Neuronal stem cell (in vitro differentiated cells): Measurements from ENCODE around the gene INCENP.

ENCODE experiments used
- DNase-seq: peaks from one replicate; pipeline ENCODE4 v3.0.0-alpha.2; 2013; ENCODE audit warnings: low spot score
- H2AFZ ChIP-seq: one replicate; pipeline ENCODE4 v1.6.1; 2013; ENCODE audit warnings: mild to moderate bottlenecking, low read length, inconsistent platforms
- H2AK5ac ChIP-seq: 2 replicates; pipeline ENCODE4 v1.6.1; 2013; ENCODE audit warnings: low read depth, mild to moderate bottlenecking, inconsistent platforms, low read length, moderate library complexity, mixed read lengths
- H2BK120ac ChIP-seq: 2 replicates; pipeline ENCODE4 v1.6.1; 2013; ENCODE audit warnings: low read depth, mild to moderate bottlenecking, inconsistent platforms, low read length, moderate library complexity, mixed read lengths
- H2BK12ac ChIP-seq: one replicate; pipeline ENCODE4 v1.6.1; 2013; ENCODE audit warnings: low read length, inconsistent platforms
- H2BK15ac ChIP-seq: 2 replicates; pipeline ENCODE4 v1.6.1; 2013; ENCODE audit warnings: mild to moderate bottlenecking, low read length, inconsistent platforms, mixed read lengths
- H2BK5ac ChIP-seq: one replicate; pipeline ENCODE4 v1.6.1; 2013; ENCODE audit warnings: inconsistent platforms, mild to moderate bottlenecking, low read length, moderate library complexity
- H3K14ac ChIP-seq: one replicate; pipeline ENCODE4 v1.6.1; 2013; ENCODE audit warnings: low read length, inconsistent platforms
- H3K18ac ChIP-seq: 2 replicates; pipeline ENCODE4 v1.6.1; 2013; ENCODE audit warnings: low read length, inconsistent platforms
- H3K23ac ChIP-seq: 2 replicates; pipeline ENCODE4 v1.6.1; 2013; ENCODE audit warnings: low read depth, mild to moderate bottlenecking, mixed read lengths, low read length, inconsistent platforms; ENCODE audit not compliant: poor library complexity
- H3K27ac ChIP-seq: replicated peaks from 3 replicates; pipeline ENCODE4 v1.5.1; 2013; ENCODE audit warnings: low read length, inconsistent platforms
- H3K27me3 ChIP-seq, 3 experiments: 2 replicates each; pipeline ENCODE4 v1.6.1; 2013; ENCODE audit warnings: low read length in 3 of 3, mild to moderate bottlenecking in 2 of 3, inconsistent platforms in 1 of 3, low read depth in 1 of 3, mixed read lengths in 1 of 3, moderate library complexity in 1 of 3; ENCODE audit not compliant: control insufficient read depth in 3 of 3, insufficient read depth in 3 of 3
- H3K36me3 ChIP-seq, 2 donors: replicated peaks in 1 of 2; 2 replicates each; pipeline ENCODE4 v1.6.1; 2013; ENCODE audit warnings: low read length in 2 of 2; ENCODE audit not compliant: control insufficient read depth in 2 of 2, insufficient read depth in 2 of 2
- H3K4ac ChIP-seq: 2 replicates; pipeline ENCODE4 v1.6.1; 2013; ENCODE audit warnings: inconsistent platforms, mild to moderate bottlenecking, low read length, moderate library complexity
- H3K4me1 ChIP-seq, 2 donors: 1 replicate in 1 of 2; 2 replicates in 1 of 2; pipeline ENCODE4 v1.6.1; 2013; ENCODE audit warnings: low read length in 2 of 2, low read depth in 1 of 2; ENCODE audit not compliant: control insufficient read depth in 2 of 2, insufficient read depth in 1 of 2
- H3K4me2 ChIP-seq: one replicate; pipeline ENCODE4 v1.6.1; 2013; ENCODE audit warnings: mild to moderate bottlenecking, low read length, inconsistent platforms; ENCODE audit not compliant: insufficient read depth, poor library complexity, severe bottlenecking
- H3K4me3 ChIP-seq, 2 donors: 2 replicates each; pipeline ENCODE4 v1.5.1; 2013; ENCODE audit warnings: low read length in 2 of 2, mild to moderate bottlenecking in 2 of 2, inconsistent platforms in 1 of 2, moderate library complexity in 1 of 2
- H3K79me1 ChIP-seq: one replicate; pipeline ENCODE4 v1.6.1; 2013; ENCODE audit warnings: low read depth, mild to moderate bottlenecking, inconsistent platforms, low read length, moderate library complexity
- H3K9ac ChIP-seq: one replicate; pipeline ENCODE4 v1.6.1; 2013; ENCODE audit warnings: mild to moderate bottlenecking, low read depth, low read length, inconsistent platforms; ENCODE audit not compliant: poor library complexity
- H3K9me3 ChIP-seq, 2 donors: replicated peaks in 1 of 2; 2 replicates each; pipeline versions ENCODE3 to v1.6.1; 2013; ENCODE audit warnings: low read length in 2 of 2, mild to moderate bottlenecking in 2 of 2, inconsistent platforms in 1 of 2, low read depth in 1 of 2, mixed read lengths in 1 of 2, moderate library complexity in 1 of 2; ENCODE audit not compliant: control insufficient read depth in 2 of 2, insufficient read depth in 1 of 2
- H4K8ac ChIP-seq: one replicate; pipeline ENCODE4 v1.6.1; 2013; ENCODE audit warnings: low read depth, mild to moderate bottlenecking, inconsistent platforms, low read length, moderate library complexity
- H4K91ac ChIP-seq: one replicate; pipeline ENCODE4 v1.6.1; 2013; ENCODE audit warnings: low read length, low read depth, mild to moderate bottlenecking, inconsistent platforms; ENCODE audit not compliant: poor library complexity
- WGBS, 2 donors: extraction: QIAGEN DNeasy Blood & Tissue Kit; methylation state at CpG; one replicate each; pipeline ENCODE4 v1.1.7; 2013; ENCODE audit warnings: missing lambda C conversion rate in 2 of 2, mixed read lengths in 1 of 2; ENCODE audit not compliant: insufficient read length in 2 of 2, insufficient replicate concordance in 1 of 2; ENCODE audit errors: extremely low coverage in 2 of 2; 5-methylcytosine and 5-hydroxymethylcytosine counted together

INCENP gene

DNA sequence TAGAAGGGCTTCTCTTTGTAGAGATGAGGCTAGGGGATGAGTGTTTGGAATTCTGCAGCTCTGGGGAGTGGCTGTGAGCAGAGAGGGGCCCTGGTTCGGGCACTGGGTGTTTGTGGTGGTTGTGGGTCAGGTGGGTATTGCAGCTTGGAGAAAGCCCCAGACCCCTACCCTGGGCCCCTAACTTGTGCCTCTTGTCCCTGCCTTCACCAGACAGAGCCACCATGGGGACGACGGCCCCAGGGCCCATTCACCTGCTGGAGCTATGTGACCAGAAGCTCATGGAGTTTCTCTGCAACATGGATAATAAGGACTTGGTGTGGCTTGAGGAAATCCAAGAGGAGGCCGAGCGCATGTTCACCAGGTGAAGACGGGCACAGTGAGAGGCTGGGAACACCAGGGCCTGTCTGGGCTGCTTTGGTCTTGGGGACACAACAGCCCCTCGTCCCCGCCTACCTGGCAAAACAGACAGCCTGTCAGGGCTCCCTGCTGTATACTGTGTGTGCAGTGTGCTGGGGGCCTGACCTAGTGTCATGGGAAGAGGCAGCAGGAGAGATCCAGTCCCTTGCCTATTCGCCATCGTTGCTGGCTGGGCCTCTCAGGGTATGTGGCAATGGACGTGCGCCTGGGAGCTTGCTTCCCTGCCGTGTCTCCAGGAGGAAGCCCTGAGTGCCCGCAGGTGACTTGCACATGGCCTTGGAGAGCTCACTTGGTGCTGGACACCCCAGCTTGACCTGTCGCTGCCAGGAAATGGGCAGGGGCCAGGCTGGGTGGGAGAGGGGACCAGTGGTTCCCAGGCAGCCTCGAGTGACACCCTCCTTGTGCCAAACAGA is 4.3 kb downstream of the INCENP start:
- Histone ChIP-seq H3K27ac (no peak overlapping the region), H4K91ac (no peak overlapping the region), H3K4me1 (peaks cover 10 to 11% of the 10 kb centered on the region in 2 donors), H3K4me2 (no peak overlapping the region), H2AK5ac (no peak overlapping the region), H3K4me3 (no peak overlapping the region), H3K79me1 (peaks cover 26% of the 10 kb centered on the region), H3K14ac (no peak overlapping the region), H3K9ac (no peak overlapping the region), H2BK15ac (no peak overlapping the region), H2BK120ac (no peak overlapping the region), H3K36me3 (peaks cover 39 to 72% of the 10 kb centered on the region in 2 donors), H3K23ac (no peak overlapping the region), H3K18ac (no peak overlapping the region), H2BK5ac (no peak overlapping the region), H3K9me3 (no peaks in the 10 kb centered on the region), H3K4ac (no peak overlapping the region), H4K8ac (no peak overlapping the region), H2BK12ac (no peak overlapping the region), H3K27me3 (no peaks in the 10 kb centered on the region), H2AFZ (no peak overlapping the region)
- no peak for DNase-seq
- WGBS, 2 donors, result no CpG with 5 or more reads among the region's 16 CpGs

DNA sequence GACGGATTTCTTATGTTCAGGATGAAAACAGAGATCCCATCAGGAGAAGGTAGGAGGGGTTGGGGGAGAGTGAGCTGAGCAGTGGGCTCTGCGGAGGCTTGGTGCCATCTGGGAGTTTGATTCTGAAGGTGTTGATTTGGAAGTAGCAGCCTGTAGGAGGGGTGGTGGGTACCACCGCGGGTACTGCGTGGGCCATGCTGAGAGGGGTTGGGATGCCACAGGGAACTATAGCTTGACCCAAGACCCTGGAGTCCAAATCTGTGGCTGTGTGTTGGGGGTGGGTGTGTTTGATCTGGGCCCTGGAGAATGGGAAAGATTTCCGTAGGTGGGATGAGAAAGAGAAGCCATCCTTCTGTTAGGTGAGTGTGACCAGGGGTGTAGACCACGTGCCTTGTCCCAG is 5.0 kb downstream of the INCENP start:
- H3K27me3 ChIP-seq, result no peaks in the 10 kb centered on the region
- no peak overlapping the region for H2BK15ac ChIP-seq
- no peak overlapping the region for H3K9ac ChIP-seq
- no CpG with 5 or more reads among the region's 7 CpGs for WGBS, 2 donors
- H2BK120ac ChIP-seq, result no peak overlapping the region
- H2AK5ac ChIP-seq, result no peak overlapping the region
- H4K91ac ChIP-seq, result no peak overlapping the region
- H3K27ac ChIP-seq, result no peak overlapping the region
- H3K4ac ChIP-seq, result no peak overlapping the region
- no peak overlapping the region for H4K8ac ChIP-seq
- peaks cover 0 to 1% of the 10 kb centered on the region in 2 donors for H3K9me3 ChIP-seq
- no peak overlapping the region for H2BK12ac ChIP-seq
- H3K4me1 ChIP-seq, result peaks cover 10 to 11% of the 10 kb centered on the region in 2 donors
- no peak overlapping the region for H3K4me2 ChIP-seq
- peaks cover 43 to 79% of the 10 kb centered on the region in 2 donors for H3K36me3 ChIP-seq
- H3K4me3 ChIP-seq, result no peak overlapping the region
- no peak overlapping the region for H3K23ac ChIP-seq
- H3K79me1 ChIP-seq, result peaks cover 31% of the 10 kb centered on the region
- DNase-seq, result no peak
- H2BK5ac ChIP-seq, result no peak overlapping the region
- no peak overlapping the region for H3K14ac ChIP-seq
- H2AFZ ChIP-seq, result no peak overlapping the region
- H3K18ac ChIP-seq, result no peak overlapping the region

DNA sequence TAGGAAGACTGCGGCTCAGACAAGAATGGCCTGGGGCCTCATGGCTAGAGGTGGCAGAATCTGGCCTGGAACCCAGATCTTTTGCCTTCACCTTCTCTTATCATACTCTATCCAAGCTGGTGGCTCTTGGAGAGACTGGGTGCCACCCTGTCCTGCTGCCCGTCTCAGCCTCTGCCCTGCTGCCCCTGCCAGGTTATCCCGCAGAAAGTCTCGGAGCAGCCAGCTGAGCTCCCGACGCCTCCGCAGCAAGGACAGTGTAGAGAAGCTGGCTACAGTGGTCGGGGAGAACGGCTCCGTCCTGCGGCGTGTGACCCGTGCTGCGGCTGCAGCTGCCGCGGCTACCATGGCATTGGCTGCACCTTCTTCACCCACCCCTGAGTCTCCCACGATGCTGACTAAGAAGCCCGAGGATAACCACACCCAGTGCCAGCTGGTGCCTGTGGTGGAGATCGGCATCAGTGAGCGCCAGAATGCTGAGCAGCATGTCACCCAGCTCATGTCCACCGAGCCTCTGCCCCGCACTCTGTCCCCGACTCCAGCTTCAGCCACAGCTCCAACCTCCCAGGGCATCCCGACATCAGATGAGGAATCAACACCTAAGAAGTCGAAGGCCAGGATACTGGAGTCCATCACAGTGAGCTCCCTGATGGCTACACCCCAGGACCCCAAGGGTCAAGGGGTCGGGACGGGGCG is 5.9 kb downstream of the INCENP start:
- H3K27ac ChIP-seq, result no peak overlapping the region
- H2AFZ ChIP-seq, result no peak overlapping the region
- H4K8ac ChIP-seq, result no peak overlapping the region
- peaks cover 0 to 2% of the 10 kb centered on the region in 2 donors for H3K9me3 ChIP-seq
- H3K36me3 ChIP-seq, result peaks cover 45 to 88% of the 10 kb centered on the region in 2 donors
- no peak overlapping the region for H3K4me2 ChIP-seq
- no peak overlapping the region for H4K91ac ChIP-seq
- no peak overlapping the region for H3K23ac ChIP-seq
- no peak overlapping the region for H3K4ac ChIP-seq
- no peak overlapping the region for H3K4me3 ChIP-seq
- no peaks in the 10 kb centered on the region for H3K27me3 ChIP-seq
- H3K4me1 ChIP-seq, result peaks cover 9 to 10% of the 10 kb centered on the region in 2 donors
- no peak overlapping the region for H2BK120ac ChIP-seq
- H3K18ac ChIP-seq, result no peak overlapping the region
- no peak for DNase-seq
- no peak overlapping the region for H2BK12ac ChIP-seq
- no CpG with 5 or more reads among the region's 28 CpGs for WGBS, 2 donors
- no peak overlapping the region for H3K9ac ChIP-seq
- peaks cover 29% of the 10 kb centered on the region for H3K79me1 ChIP-seq
- no peak overlapping the region for H2BK15ac ChIP-seq
- no peak overlapping the region for H2AK5ac ChIP-seq
- no peak overlapping the region for H2BK5ac ChIP-seq
- no peak overlapping the region for H3K14ac ChIP-seq
